HEK293 (cell line): Measurements from ENCODE around the gene NELL2.

Experiments used
- CTCF ChIA-PET: fragments of 350-600 bp; formaldehyde crosslinking; extraction: SDS; loops from one replicate; lab custom pipeline; 2021; ENCODE audit warnings: antibody characterized with exemption; lab: Yijun Ruan, JAX
- POLR2A ChIA-PET: fragments of 300-600 bp; formaldehyde crosslinking; extraction: SDS; loops from one replicate; lab custom pipeline; 2020; ENCODE audit warnings: antibody characterized with exemption, inconsistent platforms; lab: Yijun Ruan, JAX
- H3K27ac ChIP-seq: fragments of 200-500 bp; sonication (Bioruptor generic); 2 replicates; pipeline ENCODE4 v1.5.1; 2014; ENCODE audit warnings: low read depth, low read length, control low read depth, inconsistent platforms; ENCODE audit errors: extremely low read depth
- H3K36me3 ChIP-seq, 2 experiments: fragments of 200-500 bp in 1 of 2; sonication (Bioruptor generic) in 1 of 2; 1 replicate in 1 of 2; 2 replicates in 1 of 2; pipeline ENCODE4 v1.5.1; 2014 to 2017; ENCODE audit warnings: inconsistent platforms in 2 of 2, low read length in 2 of 2; ENCODE audit not compliant: control insufficient read depth in 2 of 2, insufficient read depth in 1 of 2
- H3K4me1 ChIP-seq: fragments of 200-500 bp; sonication (Bioruptor generic); 2 replicates; pipeline ENCODE4 v1.5.1; 2014; ENCODE audit warnings: mild to moderate bottlenecking, low read length, inconsistent platforms; ENCODE audit not compliant: control insufficient read depth, insufficient read depth
- H3K4me3 ChIP-seq: 2 replicates; pipeline ENCODE4 v1.5.1; 2011; ENCODE audit warnings: low read depth, mild to moderate bottlenecking, control low read depth, low read length, moderate library complexity
- H3K9me3 ChIP-seq: fragments of 200-500 bp; sonication (Bioruptor generic); 2 replicates; pipeline ENCODE4 v1.5.1; 2014; ENCODE audit warnings: low read depth, low read length, inconsistent platforms; ENCODE audit not compliant: control insufficient read depth, insufficient read depth
- INSM2 ChIP-seq: fragments of 450-650 bp; formaldehyde crosslinking; IDR thresholded peaks from 2 replicates; pipeline ENCODE4 v1.5.1; 2016; ENCODE audit warnings: missing biosample characterization, missing genetic modification characterization
- KLF7 ChIP-seq: fragments of 450-650 bp; formaldehyde crosslinking; IDR thresholded peaks from 2 replicates; pipeline ENCODE4 v1.5.1; 2016; ENCODE audit warnings: missing biosample characterization, missing genetic modification characterization, borderline replicate concordance
- MYNN ChIP-seq: fragments of 450-650 bp; formaldehyde crosslinking; IDR thresholded peaks from 2 replicates; pipeline ENCODE4 v1.5.1; 2016; ENCODE audit warnings: missing biosample characterization, missing genetic modification characterization, borderline replicate concordance
- REPIN1 ChIP-seq: fragments of 450-650 bp; formaldehyde crosslinking; IDR thresholded peaks from 2 replicates; pipeline ENCODE4 v1.5.1; 2017; ENCODE audit warnings: missing biosample characterization, missing genetic modification characterization, low read depth
- SP3 ChIP-seq: fragments of 450-650 bp; formaldehyde crosslinking; IDR thresholded peaks from 2 replicates; pipeline ENCODE4 v1.5.1; 2016; ENCODE audit warnings: missing biosample characterization, missing genetic modification characterization
- ZBTB11 ChIP-seq: fragments of 450-650 bp; formaldehyde crosslinking; conservative IDR thresholded peaks from 2 replicates; pipeline ENCODE4 v1.5.1; 2016; ENCODE audit warnings: low read depth, missing biosample characterization, missing genetic modification characterization
- ZNF202 ChIP-seq: fragments of 450-650 bp; formaldehyde crosslinking; IDR thresholded peaks from 2 replicates; pipeline ENCODE4 v1.5.1; 2016; ENCODE audit warnings: missing biosample characterization, missing genetic modification characterization, borderline replicate concordance
- ZNF433 ChIP-seq: fragments of 450-650 bp; formaldehyde crosslinking; IDR thresholded peaks from 2 replicates; pipeline ENCODE4 v1.5.1; 2016; ENCODE audit warnings: missing biosample characterization, missing genetic modification characterization, low read depth
- ZNF510 ChIP-seq: fragments of 450-650 bp; formaldehyde crosslinking; IDR thresholded peaks from 2 replicates; pipeline ENCODE4 v1.5.1; 2018; ENCODE audit warnings: mild to moderate bottlenecking, missing genetic modification characterization, missing biosample characterization; ENCODE audit not compliant: insufficient replicate concordance
- ZNF560 ChIP-seq: fragments of 450-650 bp; formaldehyde crosslinking; IDR thresholded peaks from 2 replicates; pipeline ENCODE4 v1.5.1; 2017; ENCODE audit warnings: missing biosample characterization, missing genetic modification characterization, borderline replicate concordance
- ZNF626 ChIP-seq: fragments of 450-650 bp; sonication (Bioruptor Pico); formaldehyde crosslinking; IDR thresholded peaks from 2 replicates; pipeline ENCODE4 v1.5.1; 2018; ENCODE audit warnings: missing biosample characterization, missing genetic modification characterization, inconsistent platforms
- ZNF707 ChIP-seq: fragments of 450-650 bp; formaldehyde crosslinking; IDR thresholded peaks from 2 replicates; pipeline ENCODE4 v1.5.1; 2016; ENCODE audit warnings: missing biosample characterization, missing genetic modification characterization
- ZNF843 ChIP-seq: fragments of 450-650 bp; formaldehyde crosslinking; IDR thresholded peaks from 2 replicates; pipeline ENCODE4 v1.5.1; 2016; ENCODE audit warnings: missing biosample characterization, missing genetic modification characterization
- TF ChIP-seq, protein P1 (sequence below): fragments of 450-650 bp; formaldehyde crosslinking; IDR thresholded peaks from 2 replicates; pipeline ENCODE4; 2016; ENCODE audit warnings: missing biosample characterization, missing genetic modification characterization
- TF ChIP-seq, protein P2 (sequence below): fragments of 450-650 bp; formaldehyde crosslinking; IDR thresholded peaks from 2 replicates; pipeline ENCODE4 v1.5.1; 2016; ENCODE audit warnings: missing biosample characterization, missing genetic modification characterization
- TF ChIP-seq, protein P3 (sequence below): fragments of 450-650 bp; formaldehyde crosslinking; IDR thresholded peaks from 2 replicates; pipeline ENCODE4 v1.5.1; 2017; ENCODE audit warnings: missing biosample characterization, missing genetic modification characterization

Gene NELL2

GRCh38 chr12:44497044-44497443, 379.1 kb downstream of the NELL2 start (continued):
- TF ChIP-seq INSM2 (tag by site-specific recombination) (no peak), ZNF433 (tag by site-specific recombination) (no peak), ZBTB11 (tag by site-specific recombination) (no peak)
- TF ChIP-seq, protein P1, sequence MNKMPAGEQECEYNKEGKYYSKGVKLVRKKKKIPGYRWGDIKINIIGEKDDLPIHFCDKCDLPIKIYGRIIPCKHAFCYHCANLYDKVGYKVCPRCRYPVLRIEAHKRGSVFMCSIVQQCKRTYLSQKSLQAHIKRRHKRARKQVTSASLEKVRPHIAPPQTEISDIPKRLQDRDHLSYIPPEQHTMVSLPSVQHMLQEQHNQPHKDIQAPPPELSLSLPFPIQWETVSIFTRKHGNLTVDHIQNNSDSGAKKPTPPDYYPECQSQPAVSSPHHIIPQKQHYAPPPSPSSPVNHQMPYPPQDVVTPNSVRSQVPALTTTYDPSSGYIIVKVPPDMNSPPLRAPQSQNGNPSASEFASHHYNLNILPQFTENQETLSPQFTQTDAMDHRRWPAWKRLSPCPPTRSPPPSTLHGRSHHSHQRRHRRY = no peak

- no peaks in the 10 kb centered on the region; the same call in 1 of the 2 replicates for H3K9me3 ChIP-seq
- no peaks in the 10 kb centered on the region for H3K36me3 ChIP-seq
- TF ChIP-seq ZNF510 (tag by site-specific recombination) (peak; percentile 92), REPIN1 (no peak), ZNF843 (tag by site-specific recombination) (no peak), KLF7 (tag by site-specific recombination) (no peak)
- H3K4me1 ChIP-seq = no peaks in the 10 kb centered on the region
- H3K27ac ChIP-seq = no peak overlapping the region
- CTCF ChIA-PET = interaction anchor here (0.6 kb wide), 1 partner anchor 328 kb away, joined by 3 read pairs; no protein-coding TSS in a partner anchor
- POLR2A ChIA-PET = no interaction called here
- H3K4me3 ChIP-seq = no peak overlapping the region
Measured at GRCh38 chr12:44490181-44490580, 385.9 kb downstream of the NELL2 start.

- no peak overlapping the region for H3K27ac ChIP-seq
- no peak for TF ChIP-seq ZNF202
- TF ChIP-seq, protein P2, sequence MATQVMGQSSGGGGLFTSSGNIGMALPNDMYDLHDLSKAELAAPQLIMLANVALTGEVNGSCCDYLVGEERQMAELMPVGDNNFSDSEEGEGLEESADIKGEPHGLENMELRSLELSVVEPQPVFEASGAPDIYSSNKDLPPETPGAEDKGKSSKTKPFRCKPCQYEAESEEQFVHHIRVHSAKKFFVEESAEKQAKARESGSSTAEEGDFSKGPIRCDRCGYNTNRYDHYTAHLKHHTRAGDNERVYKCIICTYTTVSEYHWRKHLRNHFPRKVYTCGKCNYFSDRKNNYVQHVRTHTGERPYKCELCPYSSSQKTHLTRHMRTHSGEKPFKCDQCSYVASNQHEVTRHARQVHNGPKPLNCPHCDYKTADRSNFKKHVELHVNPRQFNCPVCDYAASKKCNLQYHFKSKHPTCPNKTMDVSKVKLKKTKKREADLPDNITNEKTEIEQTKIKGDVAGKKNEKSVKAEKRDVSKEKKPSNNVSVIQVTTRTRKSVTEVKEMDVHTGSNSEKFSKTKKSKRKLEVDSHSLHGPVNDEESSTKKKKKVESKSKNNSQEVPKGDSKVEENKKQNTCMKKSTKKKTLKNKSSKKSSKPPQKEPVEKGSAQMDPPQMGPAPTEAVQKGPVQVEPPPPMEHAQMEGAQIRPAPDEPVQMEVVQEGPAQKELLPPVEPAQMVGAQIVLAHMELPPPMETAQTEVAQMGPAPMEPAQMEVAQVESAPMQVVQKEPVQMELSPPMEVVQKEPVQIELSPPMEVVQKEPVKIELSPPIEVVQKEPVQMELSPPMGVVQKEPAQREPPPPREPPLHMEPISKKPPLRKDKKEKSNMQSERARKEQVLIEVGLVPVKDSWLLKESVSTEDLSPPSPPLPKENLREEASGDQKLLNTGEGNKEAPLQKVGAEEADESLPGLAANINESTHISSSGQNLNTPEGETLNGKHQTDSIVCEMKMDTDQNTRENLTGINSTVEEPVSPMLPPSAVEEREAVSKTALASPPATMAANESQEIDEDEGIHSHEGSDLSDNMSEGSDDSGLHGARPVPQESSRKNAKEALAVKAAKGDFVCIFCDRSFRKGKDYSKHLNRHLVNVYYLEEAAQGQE = no peak
- TF ChIP-seq SP3 (tag by site-specific recombination) = no peak
- TF ChIP-seq ZNF707 (tag by site-specific recombination) = no peak
- TF ChIP-seq ZBTB11 (tag by site-specific recombination) = no peak
- no peak for TF ChIP-seq ZNF626 (tag by site-specific recombination)
- TF ChIP-seq MYNN (tag by site-specific recombination) = no peak
- TF ChIP-seq, protein P3, sequence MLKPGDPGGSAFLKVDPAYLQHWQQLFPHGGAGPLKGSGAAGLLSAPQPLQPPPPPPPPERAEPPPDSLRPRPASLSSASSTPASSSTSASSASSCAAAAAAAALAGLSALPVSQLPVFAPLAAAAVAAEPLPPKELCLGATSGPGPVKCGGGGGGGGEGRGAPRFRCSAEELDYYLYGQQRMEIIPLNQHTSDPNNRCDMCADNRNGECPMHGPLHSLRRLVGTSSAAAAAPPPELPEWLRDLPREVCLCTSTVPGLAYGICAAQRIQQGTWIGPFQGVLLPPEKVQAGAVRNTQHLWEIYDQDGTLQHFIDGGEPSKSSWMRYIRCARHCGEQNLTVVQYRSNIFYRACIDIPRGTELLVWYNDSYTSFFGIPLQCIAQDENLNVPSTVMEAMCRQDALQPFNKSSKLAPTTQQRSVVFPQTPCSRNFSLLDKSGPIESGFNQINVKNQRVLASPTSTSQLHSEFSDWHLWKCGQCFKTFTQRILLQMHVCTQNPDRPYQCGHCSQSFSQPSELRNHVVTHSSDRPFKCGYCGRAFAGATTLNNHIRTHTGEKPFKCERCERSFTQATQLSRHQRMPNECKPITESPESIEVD = no peak
- no peak for TF ChIP-seq ZNF560 (tag by site-specific recombination)
- ChIA-PET CTCF (no interaction called here), POLR2A (no interaction called here)
- no peaks in the 10 kb centered on the region for H3K9me3 ChIP-seq
- no peaks in the 10 kb centered on the region for H3K4me1 ChIP-seq
- no peak overlapping the region for H3K4me3 ChIP-seq
- H3K36me3 ChIP-seq = no peaks in the 10 kb centered on the region
Measured at GRCh38 chr12:44488180-44488579, 387.9 kb downstream of the NELL2 start.
